Measurements from ENCODE around the gene LRRN3.

- no peak for TF ChIP-seq USF1 (IDR thresholded peaks at IDR 0.05; ENCODE audit: borderline replicate concordance, low read depth)
- TF ChIP-seq CTCF (IDR thresholded peaks at IDR 0.05) = no peak
- TF ChIP-seq PBX3 (IDR thresholded peaks at IDR 0.05) = no peak
- TF ChIP-seq EZH2phosphoT487 (IDR thresholded peaks at IDR 0.05; ENCODE audit: borderline replicate concordance, low read depth) = no peak
- no peak for TF ChIP-seq POLR2AphosphoS5 (IDR thresholded peaks at IDR 0.05; ENCODE audit: low read depth, low read length)
- no peak for TF ChIP-seq JUND (IDR thresholded peaks at IDR 0.05)
- TF ChIP-seq ELF1 (IDR thresholded peaks at IDR 0.05) = no peak
- TF ChIP-seq MXI1 (IDR thresholded peaks at IDR 0.05; ENCODE audit: low read depth, low read length) = no peak
These were observed 23.2 kb upstream of the LRRN3 start for GRCh38 chr7:111067682-111068081.

Data from SK-N-SH (cell line).